CD14-positive monocyte (primary cell): ENCODE data around the gene KCNMA1. TPM values are rescaled to one million over a fixed set of nuclear protein-coding genes. Genes with fewer than 3 reads are reported as not detected.

Experiments used
- DNase-seq, 3 donors: peaks; one replicate each; pipeline ENCODE4 v3.0.0-alpha.2; 2011 to 2022
- H2AFZ ChIP-seq: 2 replicates; pipeline ENCODE4 v1.6.0; 2012; ENCODE audit warnings: mild to moderate bottlenecking, low read depth, low read length, inconsistent platforms; ENCODE audit not compliant: insufficient read depth, poor library complexity, severe bottlenecking
- H3K27ac ChIP-seq, 2 donors: 1 replicate in 1 of 2; 2 replicates in 1 of 2; pipeline ENCODE4 v1.5.1; 2012 to 2013; ENCODE audit warnings: low read length in 2 of 2, control low read depth in 1 of 2, inconsistent platforms in 1 of 2, low read depth in 1 of 2, mild to moderate bottlenecking in 1 of 2
- H3K27me3 ChIP-seq, 2 donors: one replicate each; pipeline versions ENCODE4 v1.6.0 to v1.6.1; 2011 to 2013; ENCODE audit warnings: low read length in 2 of 2; ENCODE audit not compliant: control insufficient read depth in 2 of 2, insufficient read depth in 2 of 2
- H3K36me3 ChIP-seq, 2 donors: replicated peaks in 1 of 2; 1 replicate in 1 of 2; 2 replicates in 1 of 2; pipeline versions ENCODE4 v1.5.1 to v1.6.1; 2012 to 2013; ENCODE audit warnings: low read length in 2 of 2, control low read depth in 1 of 2, inconsistent platforms in 1 of 2, mild to moderate bottlenecking in 1 of 2; ENCODE audit not compliant: insufficient read depth in 2 of 2, control insufficient read depth in 1 of 2
- H3K4me1 ChIP-seq, 2 donors: 1 replicate in 1 of 2; 2 replicates in 1 of 2; pipeline versions ENCODE4 v1.5.1 to v1.6.1; 2012 to 2013; ENCODE audit warnings: low read length in 2 of 2, control low read depth in 1 of 2, inconsistent platforms in 1 of 2, mild to moderate bottlenecking in 1 of 2, moderate library complexity in 1 of 2; ENCODE audit not compliant: insufficient read depth in 2 of 2, control insufficient read depth in 1 of 2
- H3K4me2 ChIP-seq: replicated peaks from 2 replicates; pipeline ENCODE3; 2012; ENCODE audit warnings: low read length, moderate library complexity, mild to moderate bottlenecking; ENCODE audit not compliant: poor library complexity, severe bottlenecking; ENCODE audit errors: extremely low read depth
- H3K4me3 ChIP-seq, 3 experiments: fragments of 200-600 bp in 1 of 3; sonication (generic) in 1 of 3; replicated peaks in 1 of 3; 1 replicate in 2 of 3; 2 replicates in 1 of 3; pipeline ENCODE4 v1.5.1; 2011 to 2013; ENCODE audit warnings: low read length in 3 of 3, mild to moderate bottlenecking in 3 of 3, control low read depth in 2 of 3, low read depth in 2 of 3, inconsistent platforms in 1 of 3, moderate library complexity in 1 of 3
- H3K79me2 ChIP-seq: 2 replicates; pipeline ENCODE4 v1.6.0; 2012; ENCODE audit warnings: mild to moderate bottlenecking, control low read depth, inconsistent platforms, low read length, moderate library complexity; ENCODE audit not compliant: insufficient read depth
- H3K9ac ChIP-seq: 2 replicates; pipeline ENCODE4 v1.6.0; 2017; ENCODE audit warnings: low read length, mild to moderate bottlenecking; ENCODE audit not compliant: insufficient read depth, poor library complexity, severe bottlenecking
- H3K9me3 ChIP-seq, 2 donors: replicated peaks in 1 of 2; 1 replicate in 1 of 2; 2 replicates in 1 of 2; pipeline versions ENCODE4 v1.5.1 to v1.6.1; 2012 to 2013; ENCODE audit warnings: low read length in 2 of 2, control low read depth in 1 of 2; ENCODE audit not compliant: control insufficient read depth in 1 of 2, insufficient read depth in 1 of 2
- H4K20me1 ChIP-seq: 2 replicates; pipeline ENCODE4 v1.6.0; 2012; ENCODE audit warnings: mild to moderate bottlenecking, low read length, control low read depth, moderate library complexity; ENCODE audit not compliant: insufficient read depth
- H3K27ac Mint-ChIP-seq, 7 donors: one replicate each; pipeline ENCODE4 v1.8.0; 2020; ENCODE audit warnings: mild to moderate bottlenecking in 7 of 7, mixed read lengths in 7 of 7, moderate library complexity in 6 of 7, inconsistent platforms in 2 of 7
- H3K27me3 Mint-ChIP-seq, 3 donors: one replicate each; pipeline ENCODE4 v1.8.0; 2021 to 2022; ENCODE audit warnings: low read depth in 3 of 3, mild to moderate bottlenecking in 3 of 3, mixed read lengths in 3 of 3, moderate library complexity in 3 of 3, inconsistent platforms in 1 of 3
- H3K36me3 Mint-ChIP-seq, 2 donors: one replicate each; pipeline ENCODE4 v1.8.0; 2020; ENCODE audit warnings: mixed read lengths in 2 of 2, inconsistent platforms in 1 of 2, mild to moderate bottlenecking in 1 of 2
- H3K4me1 Mint-ChIP-seq: one replicate; pipeline ENCODE4 v1.8.0; 2020; ENCODE audit warnings: mild to moderate bottlenecking, mixed read lengths
- H3K4me3 Mint-ChIP-seq, 2 donors: one replicate each; pipeline ENCODE4 v1.8.0; 2020; ENCODE audit warnings: mild to moderate bottlenecking in 2 of 2, mixed read lengths in 2 of 2, moderate library complexity in 1 of 2
- H3K9me3 Mint-ChIP-seq, 7 donors: one replicate each; pipeline ENCODE4 v1.8.0; 2020 to 2022; ENCODE audit warnings: mixed read lengths in 7 of 7, mild to moderate bottlenecking in 6 of 7, moderate library complexity in 6 of 7, inconsistent platforms in 2 of 7
- WGBS: methylation state at CpG from one replicate; pipeline ENCODE4 v1.1.5; 2013; ENCODE audit warnings: missing lambda C conversion rate; ENCODE audit not compliant: insufficient coverage; 5-methylcytosine and 5-hydroxymethylcytosine counted together
- intact Hi-C, 2 donors: fragments of 100-400 bp; cut with micrococcal nuclease; formaldehyde crosslinking; loops; one replicate each; pipeline versions ENCODE4 v1.15.0 to v1.15.1; 2023
- polyA plus RNA-seq, 3 donors: library from polyadenylated mRNA; depleted of rRNA in 1 of 3; unstranded in 2 of 3; stranded (reverse) in 1 of 3; fragments of 300-500 nt in 2 of 3; fragments of >200 nt in 1 of 3; fragmentation: Illumina TruSeq in 2 of 3; gene quantifications; 1 replicate in 2 of 3; 2 replicates in 1 of 3; pipeline ENCODE4 v1.2.3, GENCODE V29; 2012 to 2021
- TF ChIP-seq, protein P1 (sequence below): fragments of 200-600 bp; IDR thresholded peaks from one replicate; pipeline ENCODE4 v1.8.0; 2022; ENCODE audit warnings: antibody characterized with exemption, mild to moderate bottlenecking

The KCNMA1 gene
- polyA plus RNA-seq, 3 donors = 0.11 to 1.0 TPM; not detected in 1

DNA sequence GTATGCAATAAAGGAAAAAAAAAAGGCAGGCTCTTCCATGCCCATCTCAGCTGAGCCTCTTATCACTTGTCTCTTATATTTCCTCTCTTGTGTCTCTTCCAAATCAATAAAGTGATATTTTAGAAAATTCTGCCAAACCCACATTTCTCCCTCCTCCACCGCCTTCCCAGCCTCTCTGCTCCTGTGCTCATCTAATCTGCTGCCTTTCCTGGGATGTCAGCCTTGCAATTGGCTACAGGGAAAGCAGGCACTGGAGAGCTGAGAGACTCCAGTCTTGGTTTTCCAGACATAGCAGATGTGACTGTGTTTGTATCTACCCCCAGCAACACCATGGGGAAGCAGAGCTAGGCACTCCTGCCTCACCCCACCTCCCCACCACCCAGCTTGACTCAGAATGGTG is 298.4 kb downstream of the KCNMA1 start:
- no CpG with 5 or more reads among the region's 1 CpG for WGBS

GRCh38 chr10:77338143-77338542 is 299.5 kb downstream of the KCNMA1 start:
- H3K27ac ChIP-seq = no peak overlapping the region
- H3K9me3 ChIP-seq = peaks cover 0 to 6% of the 10 kb centered on the region in 2 donors
- no peak overlapping the region for H3K9ac ChIP-seq
- H3K27ac Mint-ChIP-seq = no peak overlapping the region
- H2AFZ ChIP-seq = no peak overlapping the region
- WGBS = 88% methylated on average over 2 of the region's 4 CpGs
- no peak overlapping the region for H3K4me3 ChIP-seq
- no peak overlapping the region for H3K4me2 ChIP-seq
- H3K4me1 ChIP-seq = no peaks in the 10 kb centered on the region
- intact Hi-C loops = no loop called here
- peaks cover 4 to 18% (median 7%) of the 10 kb centered on the region in 3 donors for H3K27me3 Mint-ChIP-seq
- H3K4me3 Mint-ChIP-seq = no peak overlapping the region
- TF ChIP-seq, protein P1, sequence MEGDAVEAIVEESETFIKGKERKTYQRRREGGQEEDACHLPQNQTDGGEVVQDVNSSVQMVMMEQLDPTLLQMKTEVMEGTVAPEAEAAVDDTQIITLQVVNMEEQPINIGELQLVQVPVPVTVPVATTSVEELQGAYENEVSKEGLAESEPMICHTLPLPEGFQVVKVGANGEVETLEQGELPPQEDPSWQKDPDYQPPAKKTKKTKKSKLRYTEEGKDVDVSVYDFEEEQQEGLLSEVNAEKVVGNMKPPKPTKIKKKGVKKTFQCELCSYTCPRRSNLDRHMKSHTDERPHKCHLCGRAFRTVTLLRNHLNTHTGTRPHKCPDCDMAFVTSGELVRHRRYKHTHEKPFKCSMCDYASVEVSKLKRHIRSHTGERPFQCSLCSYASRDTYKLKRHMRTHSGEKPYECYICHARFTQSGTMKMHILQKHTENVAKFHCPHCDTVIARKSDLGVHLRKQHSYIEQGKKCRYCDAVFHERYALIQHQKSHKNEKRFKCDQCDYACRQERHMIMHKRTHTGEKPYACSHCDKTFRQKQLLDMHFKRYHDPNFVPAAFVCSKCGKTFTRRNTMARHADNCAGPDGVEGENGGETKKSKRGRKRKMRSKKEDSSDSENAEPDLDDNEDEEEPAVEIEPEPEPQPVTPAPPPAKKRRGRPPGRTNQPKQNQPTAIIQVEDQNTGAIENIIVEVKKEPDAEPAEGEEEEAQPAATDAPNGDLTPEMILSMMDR = no peak
- H3K27me3 ChIP-seq = peaks cover 0 to 3% of the 10 kb centered on the region in 2 donors
- peaks cover 0 to 8% (median 6%) of the 10 kb centered on the region in 7 donors for H3K9me3 Mint-ChIP-seq
- no peaks in the 10 kb centered on the region for H4K20me1 ChIP-seq
- DNase-seq = no peak
- H3K36me3 ChIP-seq = no peaks in the 10 kb centered on the region
- no peaks in the 10 kb centered on the region for H3K79me2 ChIP-seq
- no peaks in the 10 kb centered on the region for H3K4me1 Mint-ChIP-seq
- no peaks in the 10 kb centered on the region for H3K36me3 Mint-ChIP-seq

More for the DNA sequence above, 298.4 kb downstream of the KCNMA1 start:
- TF ChIP-seq, protein P1 = no peak
- Histone ChIP-seq H3K79me2 (no peaks in the 10 kb centered on the region), H2AFZ (no peak overlapping the region), H3K27ac (no peak overlapping the region), H3K4me2 (no peak overlapping the region), H4K20me1 (no peaks in the 10 kb centered on the region), H3K9ac (no peak overlapping the region), H3K4me1 (no peaks in the 10 kb centered on the region), H3K4me3 (no peak overlapping the region), H3K27me3 (peaks cover 0 to 3% of the 10 kb centered on the region in 2 donors), H3K9me3 (peaks cover 0 to 6% of the 10 kb centered on the region in 2 donors), H3K36me3 (no peaks in the 10 kb centered on the region)
- DNase-seq = no peak
- Mint-ChIP-seq H3K9me3 (peaks cover 0 to 8% (median 6%) of the 10 kb centered on the region in 7 donors), H3K27ac (no peak overlapping the region), H3K4me3 (no peak overlapping the region), H3K4me1 (no peaks in the 10 kb centered on the region), H3K36me3 (no peaks in the 10 kb centered on the region), H3K27me3 (peaks cover 4 to 17% (median 6%) of the 10 kb centered on the region in 3 donors)
- intact Hi-C loops = no loop called here
